ENCODE measurements around the gene CEP152. TPM values are rescaled to one million over a fixed set of nuclear protein-coding genes. Genes with fewer than 3 reads are reported as not detected.

The CEP152 gene
- total RNA-seq, 4 donors from 2014 or later = 3.1 to 8.3 (median 4.3) TPM

GRCh38 chr15:48718646-48719045 lies 92.2 kb downstream of the CEP152 start:
- H3K4me3 ChIP-seq = no peak overlapping the region
- WGBS, 2 donors = 47 to 66% methylated on average over 2 of the region's 2 CpGs
- no peak for DNase-seq
- H3K36me3 ChIP-seq = no peaks in the 10 kb centered on the region
- H3K4me1 ChIP-seq = no peaks in the 10 kb centered on the region
- no peak for TF ChIP-seq POLR2A (IDR thresholded peaks at IDR 0.05)
- TF ChIP-seq CTCF (IDR thresholded peaks at IDR 0.05) = no peak
- H3K9me3 ChIP-seq = peaks cover 0 to 15% (median 7%) of the 10 kb centered on the region in 3 donors
- no peaks in the 10 kb centered on the region for H3K27me3 ChIP-seq
- intact Hi-C loops (cut with DNase I) = no loop called here
- no peak overlapping the region for H3K27ac ChIP-seq

- H3K27ac ChIP-seq = no peak overlapping the region
- no peaks in the 10 kb centered on the region for H3K27me3 ChIP-seq
- no peaks in the 10 kb centered on the region for H3K36me3 ChIP-seq
- no peaks in the 10 kb centered on the region for H3K4me1 ChIP-seq
- no peak for DNase-seq
- peaks cover 0 to 15% (median 7%) of the 10 kb centered on the region in 3 donors for H3K9me3 ChIP-seq
- intact Hi-C loops (cut with DNase I) = no loop called here
- TF ChIP-seq POLR2A (IDR thresholded peaks at IDR 0.05) = no peak
- TF ChIP-seq CTCF (IDR thresholded peaks at IDR 0.05) = no peak
- WGBS, 2 donors = 88 to 94% methylated on average over 4 of the region's 4 CpGs
- H3K4me3 ChIP-seq = no peak overlapping the region
Measured at GRCh38 chr15:48717458-48717857, 93.4 kb downstream of the CEP152 start.

GRCh38 chr15:48712546-48712945 lies 98.3 kb downstream of the CEP152 start:
- 50 to 64% methylated on average over 3 of the region's 3 CpGs for WGBS, 2 donors
- Histone ChIP-seq H3K27me3 (no peaks in the 10 kb centered on the region), H3K9me3 (peaks cover 0 to 15% (median 7%) of the 10 kb centered on the region in 3 donors), H3K27ac (no peak overlapping the region), H3K4me3 (no peak overlapping the region), H3K4me1 (no peaks in the 10 kb centered on the region), H3K36me3 (no peaks in the 10 kb centered on the region)
- DNase-seq = no peak
- intact Hi-C loops (cut with DNase I) = no loop called here
- no peak for TF ChIP-seq CTCF (IDR thresholded peaks at IDR 0.05)
- TF ChIP-seq POLR2A (IDR thresholded peaks at IDR 0.05) = no peak

- DNase-seq = no peak
- WGBS, 2 donors = 56 to 74% methylated on average over 4 of the region's 4 CpGs
- Histone ChIP-seq H3K4me3 (no peak overlapping the region), H3K4me1 (no peaks in the 10 kb centered on the region), H3K27ac (no peak overlapping the region), H3K36me3 (no peaks in the 10 kb centered on the region), H3K9me3 (peaks cover 0 to 10% (median 7%) of the 10 kb centered on the region in 3 donors), H3K27me3 (no peaks in the 10 kb centered on the region)
- TF ChIP-seq CTCF (IDR thresholded peaks at IDR 0.05) = no peak
- no peak for TF ChIP-seq POLR2A (IDR thresholded peaks at IDR 0.05)
- intact Hi-C loops (cut with DNase I) = no loop called here
Measured at GRCh38 chr15:48710952-48711495, 99.8 kb downstream of the CEP152 start.

GRCh38 chr15:48708641-48709040 lies 102.2 kb downstream of the CEP152 start:
- WGBS, 2 donors = 55 to 64% methylated on average over 1 of the region's 1 CpG
- Histone ChIP-seq H3K27ac (no peak overlapping the region), H3K9me3 (no peaks in the 10 kb centered on the region), H3K36me3 (no peaks in the 10 kb centered on the region), H3K4me3 (no peak overlapping the region), H3K4me1 (no peaks in the 10 kb centered on the region), H3K27me3 (no peaks in the 10 kb centered on the region)
- intact Hi-C loops (cut with DNase I) = no loop called here
- DNase-seq = no peak
- TF ChIP-seq POLR2A (IDR thresholded peaks at IDR 0.05) (no peak), CTCF (IDR thresholded peaks at IDR 0.05) (no peak)
